HL-60 (cell line): Measurements from ENCODE around the gene RHOF.

ENCODE experiments used
- DNase-seq, 2 experiments: peaks; one replicate each; pipeline ENCODE4 v3.0.0-alpha.2; 2010 to 2020; ENCODE audit warnings: low read depth in 1 of 2, low spot score in 1 of 2
- H3K27ac ChIP-seq: fragments of 250-450 bp; sonication (Bioruptor Pico); replicated peaks from 2 replicates; pipeline ENCODE4 v1.5.1; 2020; ENCODE audit warnings: mild to moderate bottlenecking, moderate library complexity
- H3K27me3 ChIP-seq: fragments of 250-450 bp; sonication (Bioruptor Pico); 2 replicates; pipeline ENCODE4 v1.5.1; 2021; ENCODE audit warnings: mild to moderate bottlenecking, moderate library complexity; ENCODE audit not compliant: insufficient read depth, poor library complexity, severe bottlenecking
- H3K4me3 ChIP-seq: replicated peaks from 2 replicates; pipeline ENCODE4 v1.5.1; 2011; ENCODE audit warnings: mild to moderate bottlenecking, control low read depth, low read length; ENCODE audit not compliant: insufficient read depth
- GABPA ChIP-seq: IDR thresholded peaks from 2 replicates; pipeline ENCODE4 v1.6.1; 2012; ENCODE audit warnings: low read depth
- POLR2AphosphoS5 ChIP-seq: IDR thresholded peaks from 2 replicates; pipeline ENCODE4 v1.6.1; 2012; ENCODE audit warnings: low read depth
- SPI1 ChIP-seq: IDR thresholded peaks from 2 replicates; pipeline ENCODE4 v1.6.1; 2012; ENCODE audit warnings: low read depth, mild to moderate bottlenecking, borderline replicate concordance
- TF ChIP-seq, protein P1 (sequence below): IDR thresholded peaks from one replicate; pipeline ENCODE4 v1.5.1; 2011; ENCODE audit warnings: low read length, control low read depth, inconsistent platforms; ENCODE audit not compliant: insufficient read depth
- TF ChIP-seq, protein P2 (sequence below): IDR thresholded peaks from 2 replicates; pipeline ENCODE4 v1.6.1; 2012; ENCODE audit warnings: low read depth; ENCODE audit not compliant: insufficient replicate concordance

Gene RHOF

DNA sequence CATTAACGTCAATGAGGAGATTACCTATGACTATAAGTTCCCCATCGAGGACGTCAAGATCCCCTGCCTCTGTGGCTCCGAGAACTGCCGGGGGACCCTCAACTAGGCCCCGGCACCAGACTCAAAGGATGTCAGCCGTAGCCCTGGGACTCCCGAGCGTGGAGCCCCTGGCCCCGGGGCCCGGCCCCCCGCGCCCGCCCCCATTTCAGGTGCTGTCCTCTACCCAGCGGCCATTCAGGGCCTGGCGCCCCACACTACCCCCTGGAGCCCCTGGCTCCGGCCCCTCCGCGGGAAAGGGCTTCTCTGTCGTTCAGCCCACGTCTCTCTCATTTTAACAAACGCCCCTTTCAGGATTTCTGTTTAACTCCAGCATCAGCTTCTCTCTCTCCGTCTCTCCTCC is 36.6 kb upstream of the RHOF start:
- TF ChIP-seq POLR2AphosphoS5, result no peak
- TF ChIP-seq SPI1, result no peak
- no peaks in the 10 kb centered on the region for H3K27me3 ChIP-seq
- H3K27ac ChIP-seq, result no peak overlapping the region
- DNase-seq, result no peak
- H3K4me3 ChIP-seq, result no peak overlapping the region

DNA sequence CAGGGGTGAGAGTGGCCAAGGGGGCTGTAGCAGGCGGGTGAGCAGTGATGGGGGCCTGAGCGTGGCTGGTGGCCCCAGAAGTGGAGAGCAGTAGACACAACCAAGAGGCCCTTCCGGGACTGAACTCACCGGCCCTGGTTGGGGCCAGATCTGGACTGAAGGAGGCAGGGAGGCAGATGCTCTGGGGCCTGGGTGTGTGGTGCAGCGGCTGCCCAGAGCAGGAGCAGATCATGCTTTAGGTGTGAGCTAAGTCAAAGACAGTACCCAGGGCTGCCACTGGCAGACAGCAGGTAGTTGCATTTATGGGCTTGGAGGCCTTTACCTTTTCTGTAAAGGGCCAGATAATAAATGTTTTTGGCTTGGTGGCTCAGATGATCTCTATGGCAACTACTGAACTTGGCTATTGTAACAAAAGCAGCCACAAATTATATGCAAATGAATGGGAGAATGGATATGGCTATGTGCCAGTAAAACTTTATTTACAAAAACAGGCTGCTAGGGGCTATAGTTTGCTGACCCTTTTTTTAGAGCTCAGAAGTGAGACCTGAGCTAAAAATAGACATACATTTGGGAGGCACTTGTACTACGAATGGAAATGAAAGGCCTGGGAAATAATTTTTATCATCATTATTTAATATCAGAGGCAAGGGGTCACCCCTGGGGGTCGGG is 35.9 kb upstream of the RHOF start:
- H3K27me3 ChIP-seq, result no peaks in the 10 kb centered on the region
- TF ChIP-seq SPI1, result no peak
- no peak for TF ChIP-seq POLR2AphosphoS5
- no peak for TF ChIP-seq GABPA
- TF ChIP-seq, protein P1, sequence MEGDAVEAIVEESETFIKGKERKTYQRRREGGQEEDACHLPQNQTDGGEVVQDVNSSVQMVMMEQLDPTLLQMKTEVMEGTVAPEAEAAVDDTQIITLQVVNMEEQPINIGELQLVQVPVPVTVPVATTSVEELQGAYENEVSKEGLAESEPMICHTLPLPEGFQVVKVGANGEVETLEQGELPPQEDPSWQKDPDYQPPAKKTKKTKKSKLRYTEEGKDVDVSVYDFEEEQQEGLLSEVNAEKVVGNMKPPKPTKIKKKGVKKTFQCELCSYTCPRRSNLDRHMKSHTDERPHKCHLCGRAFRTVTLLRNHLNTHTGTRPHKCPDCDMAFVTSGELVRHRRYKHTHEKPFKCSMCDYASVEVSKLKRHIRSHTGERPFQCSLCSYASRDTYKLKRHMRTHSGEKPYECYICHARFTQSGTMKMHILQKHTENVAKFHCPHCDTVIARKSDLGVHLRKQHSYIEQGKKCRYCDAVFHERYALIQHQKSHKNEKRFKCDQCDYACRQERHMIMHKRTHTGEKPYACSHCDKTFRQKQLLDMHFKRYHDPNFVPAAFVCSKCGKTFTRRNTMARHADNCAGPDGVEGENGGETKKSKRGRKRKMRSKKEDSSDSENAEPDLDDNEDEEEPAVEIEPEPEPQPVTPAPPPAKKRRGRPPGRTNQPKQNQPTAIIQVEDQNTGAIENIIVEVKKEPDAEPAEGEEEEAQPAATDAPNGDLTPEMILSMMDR, result no peak
- TF ChIP-seq, protein P2, sequence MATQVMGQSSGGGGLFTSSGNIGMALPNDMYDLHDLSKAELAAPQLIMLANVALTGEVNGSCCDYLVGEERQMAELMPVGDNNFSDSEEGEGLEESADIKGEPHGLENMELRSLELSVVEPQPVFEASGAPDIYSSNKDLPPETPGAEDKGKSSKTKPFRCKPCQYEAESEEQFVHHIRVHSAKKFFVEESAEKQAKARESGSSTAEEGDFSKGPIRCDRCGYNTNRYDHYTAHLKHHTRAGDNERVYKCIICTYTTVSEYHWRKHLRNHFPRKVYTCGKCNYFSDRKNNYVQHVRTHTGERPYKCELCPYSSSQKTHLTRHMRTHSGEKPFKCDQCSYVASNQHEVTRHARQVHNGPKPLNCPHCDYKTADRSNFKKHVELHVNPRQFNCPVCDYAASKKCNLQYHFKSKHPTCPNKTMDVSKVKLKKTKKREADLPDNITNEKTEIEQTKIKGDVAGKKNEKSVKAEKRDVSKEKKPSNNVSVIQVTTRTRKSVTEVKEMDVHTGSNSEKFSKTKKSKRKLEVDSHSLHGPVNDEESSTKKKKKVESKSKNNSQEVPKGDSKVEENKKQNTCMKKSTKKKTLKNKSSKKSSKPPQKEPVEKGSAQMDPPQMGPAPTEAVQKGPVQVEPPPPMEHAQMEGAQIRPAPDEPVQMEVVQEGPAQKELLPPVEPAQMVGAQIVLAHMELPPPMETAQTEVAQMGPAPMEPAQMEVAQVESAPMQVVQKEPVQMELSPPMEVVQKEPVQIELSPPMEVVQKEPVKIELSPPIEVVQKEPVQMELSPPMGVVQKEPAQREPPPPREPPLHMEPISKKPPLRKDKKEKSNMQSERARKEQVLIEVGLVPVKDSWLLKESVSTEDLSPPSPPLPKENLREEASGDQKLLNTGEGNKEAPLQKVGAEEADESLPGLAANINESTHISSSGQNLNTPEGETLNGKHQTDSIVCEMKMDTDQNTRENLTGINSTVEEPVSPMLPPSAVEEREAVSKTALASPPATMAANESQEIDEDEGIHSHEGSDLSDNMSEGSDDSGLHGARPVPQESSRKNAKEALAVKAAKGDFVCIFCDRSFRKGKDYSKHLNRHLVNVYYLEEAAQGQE, result no peak
- no peak for DNase-seq
- no peak overlapping the region for H3K4me3 ChIP-seq
- H3K27ac ChIP-seq, result no peak overlapping the region

DNA sequence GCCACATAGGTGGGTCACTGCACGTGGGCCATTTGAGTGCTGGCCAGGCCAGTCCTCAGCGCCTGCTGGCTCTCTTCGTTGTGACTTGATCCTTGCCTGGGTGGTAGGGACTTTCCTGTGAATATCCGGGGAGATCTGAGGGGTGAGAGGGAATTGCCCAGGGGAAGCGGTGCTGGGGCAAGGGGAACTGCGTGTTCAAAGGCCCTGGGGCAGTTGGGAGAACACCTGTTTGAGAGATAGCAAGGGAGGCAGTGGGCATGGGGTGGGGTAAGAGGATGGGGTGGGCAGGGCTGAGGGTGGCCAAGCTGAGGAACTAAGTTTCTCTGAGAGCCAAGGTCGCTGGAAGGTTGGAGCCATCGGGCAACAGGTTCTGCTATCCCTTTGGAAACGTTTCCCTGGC is 35.3 kb upstream of the RHOF start:
- no peak overlapping the region for H3K4me3 ChIP-seq
- TF ChIP-seq, protein P1, result no peak
- TF ChIP-seq, protein P2, result no peak
- TF ChIP-seq GABPA, result no peak
- TF ChIP-seq POLR2AphosphoS5, result no peak
- TF ChIP-seq SPI1, result no peak
- no peak for DNase-seq
- H3K27me3 ChIP-seq, result no peaks in the 10 kb centered on the region
- no peak overlapping the region for H3K27ac ChIP-seq

DNA sequence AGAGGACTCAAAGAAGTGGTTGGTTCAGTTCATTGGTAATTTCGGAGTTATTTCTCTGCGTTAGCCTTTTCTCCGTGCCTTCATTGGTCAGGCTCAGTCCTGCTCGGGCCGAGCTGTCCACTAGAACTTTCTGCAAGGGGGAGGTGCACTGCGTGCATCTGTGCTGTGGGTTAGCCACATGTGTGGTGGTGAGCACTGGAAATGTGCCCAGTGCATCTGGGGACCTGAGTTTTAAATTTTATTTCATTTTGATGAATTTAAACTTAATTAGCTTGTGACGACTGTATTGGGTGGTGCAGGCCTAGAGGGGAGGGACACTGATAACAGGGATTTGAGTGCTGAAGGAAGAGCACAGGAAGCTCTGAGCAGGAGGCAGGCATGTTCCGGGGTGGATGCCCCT is 34.8 kb upstream of the RHOF start:
- Histone ChIP-seq H3K27me3 (no peaks in the 10 kb centered on the region), H3K27ac (no peak overlapping the region), H3K4me3 (no peak overlapping the region)
- DNase-seq, result no peak
- TF ChIP-seq, protein P1, result no peak
- no peak for TF ChIP-seq POLR2AphosphoS5
- TF ChIP-seq SPI1, result no peak
- TF ChIP-seq GABPA, result no peak
- TF ChIP-seq, protein P2, result no peak
